Kidney (tissue), 14 donors: Measurements from ENCODE around the gene SH3RF1. TPM values are rescaled to one million over a fixed set of nuclear protein-coding genes. Genes with fewer than 3 reads are reported as not detected.
A peak's percentile ranks its signal among the peaks of the same experiment; 100 is the strongest.
"Not testable (repeated sequence)": the region's sequence is repeated elsewhere in the genome, so short reads cannot be mapped to it uniquely, and the experiment has no call there.

ENCODE experiments used
- DNase-seq, 5 donors: peaks; one replicate each; pipeline ENCODE4 v3.0.0-alpha.2; 2013 to 2020
- FAIRE-seq: peaks from 2 replicates; lab custom pipeline; 2012; peaks lifted over from hg19 to GRCh38; lab: Jason Lieb, UNC
- H3K27ac ChIP-seq, 2 donors: one replicate each; pipeline ENCODE4 v1.7.0; 2013; ENCODE audit warnings: low read depth in 2 of 2, low read length in 2 of 2, inconsistent platforms in 1 of 2
- H3K27me3 ChIP-seq: one replicate; pipeline ENCODE4 v1.7.1; 2013; ENCODE audit warnings: low read length, inconsistent platforms; ENCODE audit not compliant: control insufficient read depth, insufficient read depth
- H3K36me3 ChIP-seq, 3 donors: one replicate each; pipeline versions ENCODE4 v1.7.0 to v1.7.1; 2013; ENCODE audit warnings: low read length in 3 of 3, control low read depth in 1 of 3, inconsistent platforms in 1 of 3; ENCODE audit not compliant: insufficient read depth in 3 of 3, control insufficient read depth in 2 of 3
- H3K4me1 ChIP-seq, 3 donors: one replicate each; pipeline versions ENCODE4 v1.7.0 to v1.7.1; 2013; ENCODE audit warnings: low read length in 3 of 3, inconsistent platforms in 1 of 3, low read depth in 1 of 3; ENCODE audit not compliant: control insufficient read depth in 2 of 3, insufficient read depth in 2 of 3
- H3K4me3 ChIP-seq, 3 donors: one replicate each; pipeline versions ENCODE4 v1.7.0 to v1.8.1; 2013; ENCODE audit warnings: low read length in 3 of 3, control low read depth in 1 of 3, inconsistent platforms in 1 of 3
- H3K9ac ChIP-seq, 3 donors: one replicate each; pipeline versions ENCODE4 v1.7.0 to v1.7.1; 2013; ENCODE audit warnings: low read length in 3 of 3, control low read depth in 1 of 3, inconsistent platforms in 1 of 3
- H3K9me3 ChIP-seq, 3 donors: one replicate each; pipeline versions ENCODE4 v1.7.0 to v1.7.1; 2013; ENCODE audit warnings: low read length in 3 of 3, control low read depth in 1 of 3, inconsistent platforms in 1 of 3; ENCODE audit not compliant: control insufficient read depth in 2 of 3, insufficient read depth in 1 of 3
- CTCF ChIP-seq: IDR thresholded peaks from 3 replicates; pipeline ENCODE4 v1.5.1; 2012; ENCODE audit warnings: mild to moderate bottlenecking, moderate library complexity, borderline replicate concordance; ENCODE audit not compliant: insufficient read depth; ENCODE audit errors: extremely low read depth
- intact Hi-C: fragments of 100-400 bp; cut with DNase I; formaldehyde crosslinking; loops from one replicate; pipeline ENCODE4 v1.11.1; 2022
- polyA plus RNA-seq: library from polyadenylated mRNA; stranded (reverse); fragments of 350-450 nt; fragmentation: Illumina TruSeq; extraction: RNeasy Lipid Tissue Mini Kit (QIAGEN cat#74804); gene quantifications from one replicate; pipeline ENCODE4 v1.2.3, GENCODE V29; 2014; ENCODE audit warnings: low read depth, low replicate concordance; ENCODE audit not compliant: insufficient read depth
- total RNA-seq: library from RNA; stranded (reverse); fragmentation: NEBNext Ultra II Directional; extraction: Animal tissue kit (Norgen Biotek cat#: 25700); gene quantifications from one replicate; pipeline ENCODE4 v1.2.1, GENCODE V29; 2021
- donor health status: control.
- donor health status: control.
- donor health status: control.
- donor health status: control.
- donor health status: control.
- donor health status: DM: yes; HTN: yes; CAD: no.
- donor health status: Normal renal cell carcinoma (clear cell type).

Gene SH3RF1
- total and polyA plus RNA-seq, 2 donors from 2014 or later = 8.2 to 35.7 TPM

DNA sequence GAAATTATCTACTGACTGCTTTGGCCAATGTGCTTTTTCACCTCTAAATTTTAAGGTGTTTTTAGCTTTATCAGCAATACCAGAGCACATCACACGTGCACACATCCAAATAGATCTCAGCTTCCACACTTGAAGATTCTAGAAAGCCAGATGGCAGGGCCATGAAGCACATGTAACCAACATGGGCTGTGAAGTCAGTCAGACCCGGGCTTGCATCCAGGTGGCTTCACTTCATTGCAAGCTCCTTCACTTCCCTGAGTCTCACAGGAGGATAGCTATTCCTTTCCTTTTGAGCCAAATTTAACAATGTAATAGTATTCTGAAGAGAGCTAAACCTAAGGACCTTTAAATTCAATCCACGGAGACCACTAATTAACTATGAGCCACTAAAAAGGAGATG, 86.5 kb downstream of the SH3RF1 start:
- Histone ChIP-seq H3K36me3 (no peaks in the 10 kb centered on the region), H3K4me3 (no peak overlapping the region), H3K27me3 (no peaks in the 10 kb centered on the region), H3K9me3 (no peaks in the 10 kb centered on the region), H3K9ac (no peak overlapping the region), H3K27ac (no peak overlapping the region), H3K4me1 (peaks cover 6 to 13% (median 12%) of the 10 kb centered on the region in 3 donors)
- FAIRE-seq = no peak
- intact Hi-C loops = no loop called here
- no peak for TF ChIP-seq CTCF
- no peak for DNase-seq

DNA sequence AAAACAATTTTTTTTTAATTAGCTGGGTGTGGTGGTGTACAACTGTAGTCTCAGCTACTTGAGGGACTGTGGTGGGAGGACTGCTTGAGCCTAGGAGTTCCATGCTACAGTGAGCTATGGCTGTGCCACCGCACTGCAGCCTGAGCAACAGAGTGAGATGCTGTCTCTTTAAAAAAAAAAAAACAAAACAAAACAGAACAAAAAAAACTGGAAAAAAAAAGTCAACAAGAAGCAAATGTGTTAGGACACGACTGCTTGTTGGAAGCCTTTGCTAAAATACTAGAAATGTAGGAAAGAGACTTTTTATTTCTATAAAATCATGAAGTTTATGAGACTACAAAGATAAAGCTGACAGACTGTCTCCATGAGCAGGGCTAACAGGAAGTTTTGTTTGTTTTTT, 87.2 kb downstream of the SH3RF1 start:
- DNase-seq (peak in 1 of 5 donors; percentile 30), FAIRE-seq (no peak)
- no peak overlapping the region for H3K27ac ChIP-seq
- no peaks in the 10 kb centered on the region for H3K27me3 ChIP-seq
- no peak for TF ChIP-seq CTCF
- no peak overlapping the region for H3K4me3 ChIP-seq
- H3K9me3 ChIP-seq = no peaks in the 10 kb centered on the region
- H3K4me1 ChIP-seq = peaks cover 5 to 13% (median 13%) of the 10 kb centered on the region in 3 donors
- no peaks in the 10 kb centered on the region for H3K36me3 ChIP-seq
- H3K9ac ChIP-seq = no peak overlapping the region
- intact Hi-C loops = no loop called here

GRCh38 chr4:169179609-169180521, 90.9 kb downstream of the SH3RF1 start:
- no peak for FAIRE-seq

GRCh38 chr4:169178092-169178491, 92.7 kb downstream of the SH3RF1 start:
- H3K4me3 ChIP-seq, intact Hi-C loops, H3K9me3 ChIP-seq, H3K36me3 ChIP-seq, H3K27ac ChIP-seq, H3K27me3 ChIP-seq, H3K4me1 ChIP-seq, FAIRE-seq, H3K9ac ChIP-seq, DNase-seq: not testable (repeated sequence)

More at GRCh38 chr4:169179609-169180521, 90.9 kb downstream of the SH3RF1 start:
- Histone ChIP-seq H3K36me3 (no peaks in the 10 kb centered on the region), H3K4me1 (peaks cover 0 to 11% (median 4%) of the 10 kb centered on the region in 3 donors), H3K9ac (no peak overlapping the region), H3K27me3 (no peaks in the 10 kb centered on the region), H3K27ac (peak overlapping the region in 1 of 2 donors; percentile 28), H3K9me3 (no peaks in the 10 kb centered on the region), H3K4me3 (peak overlapping the region; percentile 0 to 26 (median 6))
- TF ChIP-seq CTCF = no peak
- intact Hi-C loops = no loop called here
- peak in 3 of 5 donors; percentile 24 to 69 (median 69) for DNase-seq
